ENCODE data around the gene SYNPO2.
"Not testable (repeated sequence)": the region's sequence is repeated elsewhere in the genome, so short reads cannot be mapped to it uniquely, and the experiment has no call there.

SYNPO2 gene

GRCh38 chr4:119067125-119067524 is 178.5 kb downstream of the SYNPO2 start:
- not testable (repeated sequence) for DNase-seq (ENCODE audit: low read depth)

- DNase-seq (ENCODE audit: low read depth), result not testable (repeated sequence)
Observed at GRCh38 chr4:119067670-119068360, 179.2 kb downstream of the SYNPO2 start.

GRCh38 chr4:119068529-119068962 is 179.9 kb downstream of the SYNPO2 start:
- DNase-seq (ENCODE audit: low read depth), result no peak

DNA sequence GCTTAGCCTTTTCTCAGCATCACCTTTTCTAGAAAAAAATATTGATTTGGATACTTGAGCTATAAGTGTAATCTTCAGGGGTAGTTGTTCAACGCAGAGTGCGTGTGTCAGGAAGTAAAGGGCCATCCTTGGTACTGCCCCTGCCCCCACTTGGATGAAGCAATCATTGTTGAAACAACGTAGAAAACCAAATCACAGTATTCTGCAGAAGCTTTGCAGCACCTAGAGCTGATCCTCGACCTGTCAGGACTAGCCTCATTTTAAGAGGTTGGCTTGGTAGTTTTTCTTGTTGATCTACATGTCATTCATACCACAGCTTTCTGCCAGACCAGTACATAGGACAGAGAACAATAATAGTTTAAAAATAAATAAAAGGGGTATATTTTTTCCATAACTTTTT is 181.6 kb downstream of the SYNPO2 start:
- DNase-seq (ENCODE audit: low read depth), result no peak

GRCh38 chr4:119080721-119081541 is 192.3 kb downstream of the SYNPO2 start:
- no peak for DNase-seq (ENCODE audit: low read depth)

- DNase-seq (ENCODE audit: low read depth), result no peak
Observed at GRCh38 chr4:119081542-119081859, 192.8 kb downstream of the SYNPO2 start.

- no peak for DNase-seq (ENCODE audit: low read depth)
Observed at GRCh38 chr4:119081943-119082342, 193.3 kb downstream of the SYNPO2 start.

DNA sequence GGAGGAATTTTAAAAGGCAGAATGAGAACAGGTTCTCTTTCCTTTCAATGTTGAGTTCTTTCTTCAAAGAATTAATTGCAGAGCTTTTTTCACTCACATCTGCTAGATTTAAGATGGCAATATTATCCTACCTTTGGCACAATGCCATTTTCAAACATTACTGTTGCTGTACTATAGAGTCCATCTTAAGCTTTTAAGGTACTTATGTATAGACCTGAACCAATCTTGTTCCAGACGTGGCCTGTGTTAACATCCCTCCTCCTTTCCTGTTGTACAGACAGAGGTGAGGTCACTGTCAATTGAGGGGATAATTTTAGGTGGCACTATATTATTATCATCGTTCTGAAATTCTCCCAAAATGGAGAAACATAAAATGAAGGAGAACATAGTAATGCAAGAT is 194.0 kb downstream of the SYNPO2 start:
- DNase-seq (ENCODE audit: low read depth), result no peak

DNA sequence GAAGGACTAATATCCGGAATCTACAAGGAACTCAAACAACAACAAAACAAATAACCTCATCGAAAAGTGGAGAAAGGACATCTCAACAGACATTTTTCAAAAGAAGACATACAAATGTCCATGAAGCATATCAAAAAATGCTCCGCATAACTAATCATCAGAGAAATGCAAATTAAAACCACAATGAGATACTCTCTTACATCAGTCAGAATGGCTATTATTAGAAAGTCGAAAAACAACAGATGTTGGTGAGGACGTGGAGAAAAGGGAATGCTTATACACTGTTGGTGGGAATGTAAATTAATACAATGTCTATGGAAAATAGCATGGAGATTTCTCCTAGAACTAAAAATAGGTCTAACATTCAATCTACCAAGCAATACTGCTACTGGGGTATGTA is 195.9 kb downstream of the SYNPO2 start:
- no peak for DNase-seq (ENCODE audit: low read depth)

GRCh38 chr4:119087121-119087520 is 198.5 kb downstream of the SYNPO2 start:
- DNase-seq (ENCODE audit: low read depth), result no peak

DNA sequence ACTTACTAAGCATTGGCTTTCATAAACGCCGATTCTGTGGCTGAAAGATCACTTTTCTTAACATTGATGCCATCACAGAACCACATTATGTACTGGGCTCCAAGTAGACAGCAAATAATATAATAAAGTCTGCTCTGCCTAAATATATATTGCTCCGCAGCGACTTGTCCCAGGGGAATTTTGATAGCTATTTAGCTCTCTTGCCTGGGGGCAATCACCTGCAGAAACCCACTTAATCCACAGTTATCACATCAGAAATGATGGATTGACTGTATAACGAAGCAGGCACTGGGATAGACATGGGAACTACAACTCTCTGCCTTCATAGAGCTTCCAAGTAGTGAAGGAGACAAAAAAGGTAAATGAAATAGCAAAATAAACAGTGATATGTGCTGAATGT is 199.0 kb downstream of the SYNPO2 start:
- no peak for DNase-seq (ENCODE audit: low read depth)

GRCh38 chr4:119093042-119093827 is 204.6 kb downstream of the SYNPO2 start:
- no peak for DNase-seq (ENCODE audit: low read depth)

DNA sequence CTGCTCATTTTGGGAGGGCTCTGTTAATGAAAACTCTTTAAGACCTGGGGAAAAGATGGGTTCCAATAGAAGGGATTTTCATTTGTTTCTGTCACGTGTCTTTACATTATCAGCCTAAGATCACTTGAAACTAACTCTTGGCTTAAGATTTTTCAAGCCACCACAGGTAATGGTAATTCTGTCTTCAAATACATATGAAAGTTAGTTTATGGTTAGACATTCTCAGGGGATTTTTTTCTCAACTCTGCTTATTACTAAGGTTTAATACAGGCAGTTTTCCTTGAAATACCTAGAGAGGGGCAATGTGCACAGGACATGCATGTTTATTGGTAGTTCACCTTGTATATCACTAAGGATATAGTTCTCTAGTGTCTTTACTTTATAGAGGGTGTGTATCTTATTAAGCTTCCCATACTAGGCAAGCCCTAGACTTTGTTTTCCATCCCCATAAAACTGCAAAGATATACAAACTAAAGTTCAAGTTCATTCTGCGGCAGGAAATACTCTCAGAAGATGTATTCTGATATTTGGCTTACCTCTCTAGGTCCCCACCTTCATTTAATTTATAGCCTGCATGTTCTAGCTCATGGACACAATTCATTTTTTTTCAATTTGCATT is 208.7 kb downstream of the SYNPO2 start:
- DNase-seq (ENCODE audit: low read depth), result no peak

- no peak for DNase-seq (ENCODE audit: low read depth)
Observed at GRCh38 chr4:119098306-119098705, 209.7 kb downstream of the SYNPO2 start.

DNA sequence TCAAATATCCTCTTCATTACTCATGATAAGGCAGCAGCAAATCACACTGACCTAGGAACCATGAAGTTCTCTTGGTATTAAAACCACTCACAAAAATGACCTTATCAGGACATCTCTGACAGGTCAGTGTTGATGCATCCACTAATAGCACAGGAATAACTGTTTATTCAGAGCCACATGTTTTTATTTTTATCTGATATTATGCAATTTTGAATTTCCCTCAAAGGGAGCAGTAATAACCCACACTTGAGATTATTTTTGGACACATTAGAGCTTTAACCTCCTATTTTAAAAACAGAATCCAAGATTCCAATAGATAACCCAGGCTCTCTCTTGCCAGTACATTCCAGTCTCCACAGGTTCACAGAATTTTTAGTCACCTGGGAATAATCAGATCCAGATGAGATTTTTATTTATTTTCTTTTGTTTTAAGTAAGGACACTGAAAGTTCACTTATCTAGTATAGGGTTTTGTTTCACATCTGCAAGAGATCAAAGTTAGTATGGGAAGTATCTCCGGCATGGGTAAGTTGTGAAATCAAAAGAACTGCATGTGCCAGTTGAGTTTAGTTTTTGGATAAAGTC is 210.7 kb downstream of the SYNPO2 start:
- no peak for DNase-seq (ENCODE audit: low read depth)

DNA sequence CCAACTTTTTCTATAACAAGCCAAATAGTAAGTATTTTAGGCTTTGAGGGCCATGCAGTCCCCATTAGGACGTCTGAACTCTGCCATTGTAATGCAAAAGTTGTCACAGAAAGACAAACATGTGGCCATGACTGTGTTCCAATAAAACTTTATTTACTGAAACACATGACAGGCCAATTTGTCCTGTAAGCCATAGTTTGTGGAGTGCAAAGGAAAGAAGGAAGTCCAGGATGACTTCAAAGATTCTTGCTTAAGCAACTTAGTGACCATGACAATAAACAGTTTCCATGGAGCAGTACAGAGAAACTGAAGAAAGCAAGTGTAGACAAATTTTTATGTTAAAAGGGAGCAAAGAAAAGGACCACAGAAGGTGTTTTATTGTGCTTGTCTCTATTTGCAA is 212.0 kb downstream of the SYNPO2 start:
- DNase-seq (ENCODE audit: low read depth), result no peak

GRCh38 chr4:119103263-119103662 is 214.6 kb downstream of the SYNPO2 start:
- no peak for DNase-seq (ENCODE audit: low read depth)

DNA sequence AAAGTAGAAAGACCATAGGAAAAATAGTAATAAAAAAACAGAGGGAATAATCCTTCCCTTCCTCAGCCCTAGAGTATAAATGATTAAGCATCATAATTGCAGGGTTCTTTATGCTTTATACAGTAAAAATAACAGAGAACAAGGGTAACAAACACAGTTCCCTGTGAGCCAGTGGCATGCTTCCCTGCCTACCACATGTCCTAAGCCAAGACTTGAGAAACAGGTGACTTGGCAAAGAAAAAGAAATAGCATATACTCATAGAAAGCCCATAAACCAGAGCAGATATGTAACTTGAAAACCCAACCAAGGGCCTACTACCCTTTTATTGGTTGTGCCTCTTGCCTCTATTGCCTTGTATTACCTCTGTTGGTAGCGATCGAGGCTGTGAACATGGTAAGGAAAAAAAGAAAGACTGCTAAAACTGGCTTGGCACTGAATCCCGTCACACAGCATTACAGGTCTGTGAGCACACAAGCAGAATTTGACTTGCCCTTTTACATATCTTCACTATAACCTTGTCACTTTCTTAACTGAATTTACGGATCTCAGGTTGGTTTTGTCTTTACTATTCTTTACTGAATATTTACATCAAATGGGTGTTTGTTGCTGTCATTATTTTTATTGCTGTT is 216.1 kb downstream of the SYNPO2 start:
- DNase-seq (ENCODE audit: low read depth), result no peak

GRCh38 chr4:119105605-119106004 is 217.0 kb downstream of the SYNPO2 start:
- DNase-seq (ENCODE audit: low read depth), result no peak

DNA sequence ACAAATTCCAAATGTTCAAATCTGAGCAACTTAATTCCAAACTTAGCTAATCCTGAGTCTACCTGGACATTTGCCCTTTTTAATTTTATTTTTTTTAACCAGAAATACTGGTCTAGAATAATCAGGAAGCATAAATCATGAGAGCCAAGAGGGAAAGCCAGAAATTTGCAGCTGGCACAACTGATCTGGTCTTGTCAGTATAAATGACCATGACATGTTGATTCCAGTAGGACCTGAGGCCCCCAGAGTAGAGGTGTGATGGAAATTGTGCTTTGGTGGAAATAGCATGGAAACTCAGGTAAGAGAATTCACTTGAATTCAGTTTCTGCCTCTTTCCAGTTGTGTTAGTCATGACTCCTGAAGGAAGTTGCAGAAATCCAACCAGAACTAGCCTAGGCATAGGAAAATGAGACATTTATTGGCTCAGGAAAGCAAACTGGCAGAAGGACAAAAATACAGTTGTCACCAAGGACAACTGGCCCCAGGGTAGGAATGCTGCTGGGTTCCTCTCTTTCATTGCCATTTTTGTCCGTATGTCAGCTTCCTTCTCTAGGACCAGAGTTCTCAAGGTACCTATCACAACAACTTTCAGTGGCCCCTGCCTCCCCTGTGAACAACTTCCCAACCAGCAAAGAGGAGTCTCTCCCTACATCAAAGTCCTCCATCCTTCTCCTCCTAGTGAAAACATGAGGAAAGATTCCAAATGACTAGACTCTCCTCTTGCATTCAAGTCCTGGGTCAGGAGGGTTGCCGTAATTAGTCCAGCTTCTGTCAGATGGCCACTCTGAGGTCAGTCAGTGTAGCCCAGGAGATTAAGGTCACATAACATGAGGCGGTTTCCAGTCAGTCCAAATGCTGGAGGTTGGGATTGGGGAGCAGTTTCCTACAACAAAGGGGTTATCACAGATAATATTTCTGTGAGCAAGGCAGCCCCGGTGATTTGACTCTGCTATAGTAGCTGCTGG is 217.7 kb downstream of the SYNPO2 start:
- no peak for DNase-seq (ENCODE audit: low read depth)
